ENCODE measurements around the gene CXCL16. TPM values are rescaled to one million over a fixed set of nuclear protein-coding genes. Genes with fewer than 3 reads are reported as not detected.

Gene CXCL16, protein sequence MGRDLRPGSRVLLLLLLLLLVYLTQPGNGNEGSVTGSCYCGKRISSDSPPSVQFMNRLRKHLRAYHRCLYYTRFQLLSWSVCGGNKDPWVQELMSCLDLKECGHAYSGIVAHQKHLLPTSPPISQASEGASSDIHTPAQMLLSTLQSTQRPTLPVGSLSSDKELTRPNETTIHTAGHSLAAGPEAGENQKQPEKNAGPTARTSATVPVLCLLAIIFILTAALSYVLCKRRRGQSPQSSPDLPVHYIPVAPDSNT
- 0.21 and 0.43 TPM in 2 replicates for total RNA-seq (ENCODE audit: low replicate concordance)

DNA sequence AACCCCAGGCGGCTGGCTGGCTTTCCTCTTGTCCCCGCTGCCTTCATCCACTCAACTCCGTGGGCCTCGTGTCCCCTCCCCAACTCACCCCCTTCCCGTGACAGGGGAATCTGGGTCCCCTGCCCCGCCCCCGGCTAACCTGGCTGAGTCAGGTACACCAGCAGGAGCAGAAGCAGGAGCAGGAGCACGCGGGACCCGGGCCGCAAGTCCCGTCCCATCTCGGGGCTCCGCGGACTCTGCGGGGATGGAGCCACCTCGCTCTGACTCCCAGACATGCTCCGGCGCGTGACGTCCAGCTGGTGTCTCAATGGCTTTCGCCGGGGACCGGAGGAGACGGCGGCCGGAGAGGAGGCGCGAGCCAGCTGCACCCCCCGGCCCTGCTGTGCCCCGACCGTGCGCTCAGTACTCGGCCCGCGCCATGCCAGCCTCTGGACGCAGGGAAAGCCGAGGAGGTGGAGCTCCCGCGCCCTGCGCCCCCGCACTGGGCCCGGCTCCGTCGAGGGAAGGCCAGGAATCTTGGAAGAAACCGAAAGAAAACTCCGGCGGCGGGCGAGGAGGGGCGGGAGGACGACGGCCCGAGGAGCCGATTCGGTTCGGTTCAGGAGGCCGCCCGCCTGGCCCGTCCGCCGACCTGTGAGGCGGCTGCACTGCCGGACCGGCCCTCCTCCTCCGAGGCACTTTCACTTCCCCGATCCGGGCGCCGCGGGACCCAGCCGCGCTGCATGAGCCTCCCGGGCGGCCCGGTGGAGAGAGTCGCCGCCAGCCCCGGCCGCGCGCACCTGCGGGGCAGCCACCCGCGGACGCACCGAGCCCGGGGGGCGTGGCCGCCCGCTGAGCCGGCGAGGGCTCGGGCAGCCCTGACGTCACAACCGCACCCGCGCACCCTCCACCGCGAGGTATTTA lies at the start of gene CXCL16, which contains the start of gene ZMYND15:
CXCL16 (minus strand) TSS at position 807 of the 903 bp plus-strand sequence; CDS start at position 218, 589 bp downstream.
ZMYND15 (plus strand) TSS at position 712 of the 903 bp plus-strand sequence. CDS start 716 bp downstream, outside the sequence.
- no peaks in the 10 kb centered on the region for H3K36me3 Mint-ChIP-seq
- H3K4me1 Mint-ChIP-seq = peaks cover 11% of the 10 kb centered on the region
- Histone ChIP-seq H3K9me3 (ENCODE audit: low read depth) (no peaks in the 10 kb centered on the region), H4K20me1 (ENCODE audit: low read depth) (peaks cover 6% of the 10 kb centered on the region), H3F3A (ENCODE audit: low read depth) (peaks cover 5% of the 10 kb centered on the region), H3K79me2 (ENCODE audit: low read depth) (no peaks in the 10 kb centered on the region), H3K4me1 (peaks cover 3% of the 10 kb centered on the region), H3K9ac (no peak within 1 kb of the TSS), H3K4me2 (peak within 1 kb of the TSS; percentile 76), H3K36me3 (no peaks in the 10 kb centered on the region), H2AFZ (replicated peaks) (peak within 1 kb of the TSS; percentile 87), H3K27ac (no peak within 1 kb of the TSS), H3K27me3 (peaks cover 97% of the 10 kb centered on the region), H3K4me3 (peak within 1 kb of the TSS; percentile 64)
- TF ChIP-seq EZH2 (IDR thresholded peaks at IDR 0.05) (peak; percentile 96), EZH2phosphoT487 (IDR thresholded peaks at IDR 0.05) (peak; percentile 82), CTCF (IDR thresholded peaks at IDR 0.05) (no peak)
- peak within 1 kb of the TSS; percentile 82 for H3K4me3 Mint-ChIP-seq
- peak; percentile 61 for DNase-seq (ENCODE audit: low spot score)
- peaks cover 2% of the 10 kb centered on the region for H3K9me3 Mint-ChIP-seq
- peaks cover 64% of the 10 kb centered on the region for H3K27me3 Mint-ChIP-seq (ENCODE audit: insufficient read depth, low read depth)
- peak within 1 kb of the TSS; percentile 8 for H3K27ac Mint-ChIP-seq

GRCh38 chr17:4788807-4789700 lies 49.3 kb upstream of the CXCL16 start, which contains the start of gene GLTPD2:
GLTPD2 (plus strand) TSS chr17:4788964; CDS start chr17:4789012, 48 bp downstream.
- Mint-ChIP-seq H3K27ac (no peak within 1 kb of the TSS), H3K36me3 (no peaks in the 10 kb centered on the region), H3K4me3 (peak within 1 kb of the TSS; percentile 88), H3K9me3 (no peaks in the 10 kb centered on the region), H3K4me1 (peaks cover 11% of the 10 kb centered on the region), H3K27me3 (ENCODE audit: insufficient read depth, low read depth) (peaks cover 24% of the 10 kb centered on the region)
- Histone ChIP-seq H3K4me3 (peak within 1 kb of the TSS; percentile 85), H3K27me3 (peaks cover 87% of the 10 kb centered on the region), H3K79me2 (ENCODE audit: low read depth) (no peaks in the 10 kb centered on the region), H3K27ac (no peak within 1 kb of the TSS), H3K36me3 (no peaks in the 10 kb centered on the region), H3K4me2 (peak within 1 kb of the TSS; percentile 95), H3K9ac (no peak within 1 kb of the TSS), H3F3A (ENCODE audit: low read depth) (peaks cover 38% of the 10 kb centered on the region), H2AFZ (replicated peaks) (peak within 1 kb of the TSS; percentile 81), H3K4me1 (peaks cover 13% of the 10 kb centered on the region), H4K20me1 (ENCODE audit: low read depth) (peaks cover 9% of the 10 kb centered on the region), H3K9me3 (ENCODE audit: low read depth) (no peaks in the 10 kb centered on the region)
- TF ChIP-seq CTCF (IDR thresholded peaks at IDR 0.05) = no peak
- TF ChIP-seq EZH2 (IDR thresholded peaks at IDR 0.05) = peak; percentile 85
- peak; percentile 38 for TF ChIP-seq EZH2phosphoT487 (IDR thresholded peaks at IDR 0.05)
- DNase-seq (ENCODE audit: low spot score) = peak; percentile 55

DNA sequence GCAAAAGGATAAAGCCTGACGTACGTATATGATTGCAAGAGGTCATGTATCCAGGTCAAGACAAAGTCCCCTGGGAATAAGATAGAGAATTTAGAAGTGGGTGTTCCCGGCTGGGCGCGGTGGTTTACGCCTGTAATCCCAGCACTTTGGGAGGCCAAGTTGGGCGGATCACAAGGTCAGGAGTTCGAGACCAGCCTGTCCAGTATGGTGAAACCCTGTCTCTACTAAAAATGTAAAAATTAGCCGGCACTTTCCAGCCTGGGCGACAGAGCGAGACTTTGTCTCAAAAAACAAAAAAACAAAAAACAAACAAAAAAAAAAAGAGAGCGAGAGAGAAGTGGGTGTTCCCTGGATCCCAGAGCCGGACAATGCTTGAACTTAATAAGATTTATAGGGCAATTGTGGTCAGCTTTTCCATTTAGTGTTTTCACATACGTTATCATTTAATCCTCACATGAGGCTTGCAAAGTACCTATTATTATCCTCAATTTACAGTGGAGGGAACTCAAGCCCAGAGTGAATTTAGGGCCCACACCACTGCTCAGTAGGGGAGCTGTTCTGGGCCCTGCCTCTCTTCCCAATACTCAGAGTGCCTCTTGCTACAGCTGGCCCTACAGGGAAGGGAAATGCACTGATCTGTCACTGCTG lies 48.6 kb upstream of the CXCL16 start:
- no peak for TF ChIP-seq CTCF (IDR thresholded peaks at IDR 0.05)
- no peak for TF ChIP-seq EZH2 (IDR thresholded peaks at IDR 0.05)
- no peak for TF ChIP-seq EZH2phosphoT487 (IDR thresholded peaks at IDR 0.05)
- Histone ChIP-seq H3K4me3 (peak overlapping the region; percentile 85), H3K27ac (no peak overlapping the region), H3K4me2 (peak overlapping the region; percentile 95), H3K79me2 (ENCODE audit: low read depth) (no peaks in the 10 kb centered on the region), H2AFZ (replicated peaks) (no peak overlapping the region), H3K9ac (no peak overlapping the region), H3K36me3 (no peaks in the 10 kb centered on the region), H3K4me1 (peaks cover 13% of the 10 kb centered on the region), H4K20me1 (ENCODE audit: low read depth) (peaks cover 9% of the 10 kb centered on the region), H3K27me3 (peaks cover 93% of the 10 kb centered on the region), H3F3A (ENCODE audit: low read depth) (peaks cover 38% of the 10 kb centered on the region), H3K9me3 (ENCODE audit: low read depth) (no peaks in the 10 kb centered on the region)
- Mint-ChIP-seq H3K27me3 (ENCODE audit: insufficient read depth, low read depth) (peaks cover 22% of the 10 kb centered on the region), H3K4me1 (peaks cover 11% of the 10 kb centered on the region), H3K27ac (no peak overlapping the region), H3K36me3 (no peaks in the 10 kb centered on the region), H3K9me3 (no peaks in the 10 kb centered on the region), H3K4me3 (peak overlapping the region; percentile 77)
- no peak for DNase-seq (ENCODE audit: low spot score)

Data from neural progenitor cell (in vitro differentiated cells).